ENCODE measurements around the gene GLRA1. TPM values are rescaled to one million over a fixed set of nuclear protein-coding genes. Genes with fewer than 3 reads are reported as not detected.

The GLRA1 gene
- total RNA-seq, 1 experiment from 2014 or later, result not detected

DNA sequence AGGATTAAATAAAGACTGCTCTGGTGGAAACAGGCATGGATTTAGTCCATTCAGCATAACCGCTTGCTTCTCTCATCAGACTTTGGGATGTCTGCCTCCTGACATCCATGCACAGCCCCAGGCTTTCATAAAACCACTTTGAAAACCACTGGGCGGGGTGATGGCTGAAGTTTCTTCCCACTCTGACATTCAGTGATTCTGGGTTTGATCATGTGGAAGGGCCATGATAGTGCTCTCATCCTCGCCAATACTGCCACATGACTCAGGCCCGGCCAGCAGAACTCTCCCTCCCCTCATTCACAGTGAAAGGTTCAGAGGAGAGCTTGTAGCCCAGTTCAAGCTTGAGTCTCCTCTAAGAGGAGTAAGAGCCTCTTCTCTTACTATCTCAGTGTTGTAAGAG lies 29.6 kb upstream of the GLRA1 start:
- ChIA-PET POLR2A (no interaction called here), CTCF (interaction anchor here (0.7 kb wide), 1 partner anchor 135 kb away, joined by 3 read pairs; no protein-coding TSS in a partner anchor)
- Mint-ChIP-seq H3K4me1 (ENCODE audit: insufficient read depth, unreplicated experiment) (no peaks in the 10 kb centered on the region), H3K36me3 (ENCODE audit: insufficient read depth, unreplicated experiment) (no peaks in the 10 kb centered on the region), H3K9me3 (ENCODE audit: unreplicated experiment) (no peaks in the 10 kb centered on the region), H3K4me3 (ENCODE audit: unreplicated experiment) (no peak overlapping the region), H3K27me3 (ENCODE audit: insufficient read depth, unreplicated experiment) (peaks cover under 1% of the 10 kb centered on the region), H3K27ac (ENCODE audit: low read depth, unreplicated experiment) (no peak overlapping the region)
- TF ChIP-seq, protein P1, sequence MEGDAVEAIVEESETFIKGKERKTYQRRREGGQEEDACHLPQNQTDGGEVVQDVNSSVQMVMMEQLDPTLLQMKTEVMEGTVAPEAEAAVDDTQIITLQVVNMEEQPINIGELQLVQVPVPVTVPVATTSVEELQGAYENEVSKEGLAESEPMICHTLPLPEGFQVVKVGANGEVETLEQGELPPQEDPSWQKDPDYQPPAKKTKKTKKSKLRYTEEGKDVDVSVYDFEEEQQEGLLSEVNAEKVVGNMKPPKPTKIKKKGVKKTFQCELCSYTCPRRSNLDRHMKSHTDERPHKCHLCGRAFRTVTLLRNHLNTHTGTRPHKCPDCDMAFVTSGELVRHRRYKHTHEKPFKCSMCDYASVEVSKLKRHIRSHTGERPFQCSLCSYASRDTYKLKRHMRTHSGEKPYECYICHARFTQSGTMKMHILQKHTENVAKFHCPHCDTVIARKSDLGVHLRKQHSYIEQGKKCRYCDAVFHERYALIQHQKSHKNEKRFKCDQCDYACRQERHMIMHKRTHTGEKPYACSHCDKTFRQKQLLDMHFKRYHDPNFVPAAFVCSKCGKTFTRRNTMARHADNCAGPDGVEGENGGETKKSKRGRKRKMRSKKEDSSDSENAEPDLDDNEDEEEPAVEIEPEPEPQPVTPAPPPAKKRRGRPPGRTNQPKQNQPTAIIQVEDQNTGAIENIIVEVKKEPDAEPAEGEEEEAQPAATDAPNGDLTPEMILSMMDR (IDR thresholded peaks at IDR 0.05; ENCODE audit: unreplicated experiment), result no peak
- no peak for DNase-seq (ENCODE audit: unreplicated experiment)
- no TSS peak for BruUV-seq (replicated peaks)
- intact Hi-C loops (cut with micrococcal nuclease), result no loop called here

DNA sequence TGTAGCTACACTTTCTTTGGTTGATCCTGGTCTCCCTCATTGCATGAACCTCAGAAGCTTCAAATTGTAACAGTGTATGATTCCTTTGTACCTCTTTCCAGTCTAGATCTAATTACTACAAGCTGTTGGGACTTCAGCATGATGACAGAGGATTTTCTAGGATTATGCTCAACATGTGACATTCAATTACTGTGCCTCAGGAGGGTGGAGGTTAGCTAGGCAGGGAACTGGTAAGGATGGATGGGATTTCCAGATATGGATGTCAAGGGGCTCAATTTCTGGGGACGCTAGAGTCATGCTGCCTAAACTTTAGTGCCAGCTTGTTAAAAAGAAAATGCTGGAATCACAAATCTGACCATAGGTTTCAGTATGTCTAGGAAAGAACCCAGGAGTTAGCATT lies 29.2 kb upstream of the GLRA1 start:
- Mint-ChIP-seq H3K4me1 (ENCODE audit: insufficient read depth, unreplicated experiment) (no peaks in the 10 kb centered on the region), H3K4me3 (ENCODE audit: unreplicated experiment) (no peak overlapping the region), H3K9me3 (ENCODE audit: unreplicated experiment) (no peaks in the 10 kb centered on the region), H3K36me3 (ENCODE audit: insufficient read depth, unreplicated experiment) (no peaks in the 10 kb centered on the region), H3K27me3 (ENCODE audit: insufficient read depth, unreplicated experiment) (no peaks in the 10 kb centered on the region), H3K27ac (ENCODE audit: low read depth, unreplicated experiment) (no peak overlapping the region)
- POLR2A ChIA-PET, result interaction anchor here (0.7 kb wide), 1 partner anchor 18 kb away, joined by 3 read pairs; no protein-coding TSS in a partner anchor
- CTCF ChIA-PET, result no interaction called here
- no peak for DNase-seq (ENCODE audit: unreplicated experiment)
- TF ChIP-seq, protein P1 (IDR thresholded peaks at IDR 0.05; ENCODE audit: unreplicated experiment), result no peak
- BruUV-seq (replicated peaks), result no TSS peak
- intact Hi-C loops (cut with micrococcal nuclease), result no loop called here

DNA sequence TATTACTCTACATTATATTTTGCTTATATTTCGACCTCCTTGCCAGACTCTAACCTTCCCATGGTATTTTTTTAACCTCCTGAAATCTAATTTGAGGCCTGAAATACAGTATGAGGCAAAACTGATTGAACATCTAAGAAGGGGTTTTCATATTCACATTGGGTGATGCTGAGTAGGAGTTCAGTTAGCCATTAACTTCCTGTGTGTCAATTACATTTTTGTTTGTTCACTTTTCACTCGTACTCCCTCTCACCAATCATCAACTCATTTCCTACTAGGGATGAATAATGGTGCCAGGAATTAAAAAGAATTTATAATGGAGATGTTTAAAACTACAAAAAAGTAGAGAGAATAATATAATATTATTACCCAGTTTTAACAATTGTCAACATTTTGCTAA lies 27.6 kb upstream of the GLRA1 start:
- no TSS peak for BruUV-seq (replicated peaks)
- no peaks in the 10 kb centered on the region for H3K9me3 Mint-ChIP-seq (ENCODE audit: unreplicated experiment)
- H3K4me1 Mint-ChIP-seq (ENCODE audit: insufficient read depth, unreplicated experiment), result no peaks in the 10 kb centered on the region
- H3K27me3 Mint-ChIP-seq (ENCODE audit: insufficient read depth, unreplicated experiment), result no peaks in the 10 kb centered on the region
- POLR2A ChIA-PET, result interaction anchor here (1.2 kb wide), 1 partner anchor 188 kb away, joined by 3 read pairs; no protein-coding TSS in a partner anchor
- no peak for DNase-seq (ENCODE audit: unreplicated experiment)
- TF ChIP-seq, protein P1 (IDR thresholded peaks at IDR 0.05; ENCODE audit: unreplicated experiment), result no peak
- CTCF ChIA-PET, result interaction anchor here (3.1 kb wide), 1 partner anchor 191 kb away, joined by 13 read pairs; no protein-coding TSS in a partner anchor
- intact Hi-C loops (cut with micrococcal nuclease), result no loop called here
- no peak overlapping the region for H3K27ac Mint-ChIP-seq (ENCODE audit: low read depth, unreplicated experiment)
- no peak overlapping the region for H3K4me3 Mint-ChIP-seq (ENCODE audit: unreplicated experiment)
- H3K36me3 Mint-ChIP-seq (ENCODE audit: insufficient read depth, unreplicated experiment), result no peaks in the 10 kb centered on the region

DNA sequence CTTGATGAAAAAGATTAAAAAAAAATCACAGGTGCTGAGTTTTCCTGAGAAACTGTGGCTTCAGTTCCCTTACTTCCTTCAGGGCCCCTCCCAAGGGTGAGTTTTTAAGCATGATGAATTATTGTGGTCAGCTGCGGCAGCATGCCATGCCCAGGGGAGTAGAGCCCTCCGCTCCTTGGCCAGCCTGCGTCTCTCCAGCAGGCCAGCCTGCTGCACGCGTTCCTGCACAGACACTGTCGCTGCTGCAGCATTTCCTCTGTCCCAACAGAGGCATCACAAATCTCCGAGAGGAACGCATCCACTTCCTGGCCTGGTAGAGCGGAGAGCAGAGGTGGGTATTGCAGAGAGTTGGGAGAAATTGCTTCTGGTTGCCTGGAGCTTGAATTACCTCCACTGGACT lies 26.1 kb upstream of the GLRA1 start:
- ChIA-PET CTCF (interaction anchor here (0.6 to 3.1 kb wide), 2 partner anchors 17 to 193 kb away, joined by 3 to 13 read pairs; no protein-coding TSS in a partner anchor), POLR2A (no interaction called here)
- Mint-ChIP-seq H3K36me3 (ENCODE audit: insufficient read depth, unreplicated experiment) (no peaks in the 10 kb centered on the region), H3K4me3 (ENCODE audit: unreplicated experiment) (no peak overlapping the region), H3K9me3 (ENCODE audit: unreplicated experiment) (no peaks in the 10 kb centered on the region), H3K27me3 (ENCODE audit: insufficient read depth, unreplicated experiment) (no peaks in the 10 kb centered on the region), H3K4me1 (ENCODE audit: insufficient read depth, unreplicated experiment) (no peaks in the 10 kb centered on the region), H3K27ac (ENCODE audit: low read depth, unreplicated experiment) (no peak overlapping the region)
- no TSS peak for BruUV-seq (replicated peaks)
- intact Hi-C loops (cut with micrococcal nuclease), result no loop called here
- TF ChIP-seq, protein P1 (IDR thresholded peaks at IDR 0.05; ENCODE audit: unreplicated experiment), result no peak
- DNase-seq (ENCODE audit: unreplicated experiment), result no peak
